ENCODE measurements around the gene LCN10.
"Not testable (repeated sequence)": the region's sequence is repeated elsewhere in the genome, so short reads cannot be mapped to it uniquely, and the experiment has no call there.

Gene LCN10

DNA sequence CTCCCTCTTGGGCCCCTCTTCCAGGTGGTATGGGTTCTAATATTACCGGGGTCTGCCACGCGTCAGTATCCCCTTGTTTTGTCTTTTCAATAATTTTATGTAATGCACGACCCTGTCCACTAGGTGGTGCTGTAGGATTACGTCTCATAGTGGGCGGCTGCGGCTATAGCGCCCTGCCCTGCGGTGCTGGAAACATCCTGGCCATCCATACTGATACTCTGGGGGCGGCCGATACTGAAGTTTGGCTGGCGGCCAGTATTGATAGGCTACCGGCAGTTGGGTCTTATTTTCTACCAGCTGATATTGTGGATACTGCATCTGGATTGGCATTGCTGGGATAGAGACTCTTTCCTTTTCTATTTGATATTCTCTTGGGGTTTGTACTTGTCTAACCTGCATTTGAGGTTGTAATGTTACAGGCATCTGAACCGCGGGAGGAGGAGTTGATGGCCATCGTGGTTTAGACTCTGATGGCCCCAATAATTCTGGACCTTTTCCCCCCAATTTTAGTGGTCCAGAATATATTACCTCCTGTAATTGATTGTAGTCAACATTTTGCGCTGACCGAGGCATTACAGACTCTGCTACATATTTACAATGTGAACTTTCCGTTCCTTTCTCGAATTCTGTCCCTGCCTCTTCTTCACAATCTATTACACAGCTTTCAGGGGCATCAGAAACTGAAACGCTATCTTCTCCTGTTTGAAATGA lies 45.1 kb upstream of the LCN10 start:
- Histone ChIP-seq H3K36me3 (no peaks in the 10 kb centered on the region), H3K4me1 (peaks cover 25% of the 10 kb centered on the region), H3K4me3 (ENCODE audit: low read depth, low read length) (peak overlapping the region; percentile 49), H3K27me3 (no peaks in the 10 kb centered on the region), H3K9me3 (no peaks in the 10 kb centered on the region)
- peak; percentile 77 for DNase-seq
- TF ChIP-seq, protein P1, sequence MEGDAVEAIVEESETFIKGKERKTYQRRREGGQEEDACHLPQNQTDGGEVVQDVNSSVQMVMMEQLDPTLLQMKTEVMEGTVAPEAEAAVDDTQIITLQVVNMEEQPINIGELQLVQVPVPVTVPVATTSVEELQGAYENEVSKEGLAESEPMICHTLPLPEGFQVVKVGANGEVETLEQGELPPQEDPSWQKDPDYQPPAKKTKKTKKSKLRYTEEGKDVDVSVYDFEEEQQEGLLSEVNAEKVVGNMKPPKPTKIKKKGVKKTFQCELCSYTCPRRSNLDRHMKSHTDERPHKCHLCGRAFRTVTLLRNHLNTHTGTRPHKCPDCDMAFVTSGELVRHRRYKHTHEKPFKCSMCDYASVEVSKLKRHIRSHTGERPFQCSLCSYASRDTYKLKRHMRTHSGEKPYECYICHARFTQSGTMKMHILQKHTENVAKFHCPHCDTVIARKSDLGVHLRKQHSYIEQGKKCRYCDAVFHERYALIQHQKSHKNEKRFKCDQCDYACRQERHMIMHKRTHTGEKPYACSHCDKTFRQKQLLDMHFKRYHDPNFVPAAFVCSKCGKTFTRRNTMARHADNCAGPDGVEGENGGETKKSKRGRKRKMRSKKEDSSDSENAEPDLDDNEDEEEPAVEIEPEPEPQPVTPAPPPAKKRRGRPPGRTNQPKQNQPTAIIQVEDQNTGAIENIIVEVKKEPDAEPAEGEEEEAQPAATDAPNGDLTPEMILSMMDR (IDR thresholded peaks at IDR 0.05; ENCODE audit: low read depth, low read length) = peak; percentile 77

- not testable (repeated sequence) for H3K4me3 ChIP-seq (ENCODE audit: low read depth, low read length); H3K9me3 ChIP-seq; H3K27me3 ChIP-seq; DNase-seq; H3K36me3 ChIP-seq
- peaks cover 25% of the 10 kb centered on the region for H3K4me1 ChIP-seq
Observed at GRCh38 chr9:136786983-136787382, 44.2 kb upstream of the LCN10 start.

- H3K27me3 ChIP-seq = no peaks in the 10 kb centered on the region
- no peaks in the 10 kb centered on the region for H3K36me3 ChIP-seq
- TF ChIP-seq, protein P1 (IDR thresholded peaks at IDR 0.05; ENCODE audit: low read depth, low read length) = no peak
- no peak overlapping the region for H3K4me3 ChIP-seq (ENCODE audit: low read depth, low read length)
- DNase-seq = no peak
- H3K4me1 ChIP-seq = peaks cover 25% of the 10 kb centered on the region
- no peaks in the 10 kb centered on the region for H3K9me3 ChIP-seq
Observed at GRCh38 chr9:136786451-136786850, 43.7 kb upstream of the LCN10 start.

DNA sequence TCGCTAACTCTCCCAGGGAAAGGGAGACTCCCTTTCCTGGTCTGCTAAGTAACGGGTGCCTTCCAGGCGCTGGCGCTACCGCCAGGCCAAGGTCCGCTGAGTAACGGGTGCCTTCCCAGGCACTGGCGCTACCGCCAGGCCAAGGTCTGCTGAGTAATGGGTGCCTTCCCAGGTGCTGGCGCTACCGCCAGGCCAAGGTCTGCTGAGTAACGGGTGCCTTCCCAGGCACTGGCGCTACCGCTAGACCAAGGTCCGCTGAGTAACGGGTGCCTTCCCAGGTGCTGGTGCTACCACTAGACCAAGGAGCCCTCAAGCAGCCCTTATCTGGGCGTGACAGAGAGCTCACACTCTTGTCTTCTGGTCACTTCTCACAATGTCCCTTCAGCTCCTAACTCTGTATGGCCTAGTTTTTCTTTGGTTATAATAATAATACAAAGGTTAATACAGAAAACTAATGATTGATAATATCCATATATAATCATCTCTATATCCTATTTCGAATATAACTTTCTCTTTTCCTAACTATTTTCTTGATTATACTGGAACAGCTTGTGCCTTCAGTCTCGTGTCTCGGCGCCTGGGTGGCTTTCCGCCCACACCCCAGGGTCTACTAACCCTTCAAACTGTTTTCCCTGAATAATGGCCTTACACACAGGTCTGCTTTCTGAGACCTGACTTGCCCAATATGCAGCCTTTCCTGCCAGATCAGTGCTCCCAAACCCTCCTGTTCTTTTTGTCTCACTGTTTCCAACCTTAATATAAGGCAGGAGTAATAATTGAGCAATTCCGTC lies 43.0 kb upstream of the LCN10 start:
- H3K36me3 ChIP-seq; H3K9me3 ChIP-seq; H3K4me3 ChIP-seq (ENCODE audit: low read depth, low read length); DNase-seq; H3K27me3 ChIP-seq: not testable (repeated sequence)
- H3K4me1 ChIP-seq = peaks cover 25% of the 10 kb centered on the region

- TF ChIP-seq, protein P1 (IDR thresholded peaks at IDR 0.05; ENCODE audit: low read depth, low read length) = no peak
- DNase-seq = no peak
- no peak overlapping the region for H3K4me3 ChIP-seq (ENCODE audit: low read depth, low read length)
- H3K4me1 ChIP-seq = peaks cover 22% of the 10 kb centered on the region
- H3K27me3 ChIP-seq = no peaks in the 10 kb centered on the region
- no peaks in the 10 kb centered on the region for H3K9me3 ChIP-seq
- no peaks in the 10 kb centered on the region for H3K36me3 ChIP-seq
Observed at GRCh38 chr9:136784997-136785361, 42.2 kb upstream of the LCN10 start.

DNA sequence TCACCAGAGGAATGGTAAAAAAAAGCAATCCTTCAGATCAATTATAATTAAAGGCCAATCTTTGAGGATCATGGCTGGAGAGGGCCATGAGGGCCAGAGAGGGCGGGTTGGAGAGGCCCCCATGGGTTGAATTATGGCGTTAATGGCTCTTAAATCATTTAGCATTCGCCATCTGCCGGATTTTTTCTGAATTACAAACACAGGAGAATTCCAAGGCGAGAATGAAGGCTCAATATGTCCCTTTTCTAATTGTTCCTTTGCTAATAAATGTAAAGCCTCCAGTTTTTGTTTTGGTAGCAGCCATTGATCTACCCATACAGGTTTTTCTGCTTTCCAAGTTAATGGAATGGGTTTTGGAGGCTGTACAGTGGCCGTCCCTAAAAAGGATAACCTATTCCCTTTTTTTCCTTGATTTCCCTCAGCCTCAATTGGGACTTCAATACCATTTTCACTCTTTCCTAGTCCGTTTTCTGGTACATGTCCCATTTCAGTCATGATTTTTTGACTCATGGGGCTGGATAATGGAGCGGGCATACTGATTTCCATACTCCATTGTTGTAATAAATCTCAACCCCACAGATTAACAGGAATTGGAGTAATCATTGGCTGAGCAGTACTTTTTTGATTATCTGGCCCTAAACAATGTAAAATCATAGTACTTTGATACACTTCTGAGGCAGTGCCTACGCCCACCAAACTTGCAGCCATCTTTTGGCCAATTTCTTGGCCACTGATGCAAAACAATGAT lies 41.7 kb upstream of the LCN10 start:
- TF ChIP-seq, protein P1 (IDR thresholded peaks at IDR 0.05; ENCODE audit: low read depth, low read length) = peak; percentile 54
- H3K27me3 ChIP-seq = no peaks in the 10 kb centered on the region
- peaks cover 22% of the 10 kb centered on the region for H3K4me1 ChIP-seq
- H3K36me3 ChIP-seq = no peaks in the 10 kb centered on the region
- no peak overlapping the region for H3K4me3 ChIP-seq (ENCODE audit: low read depth, low read length)
- DNase-seq = peak; percentile 50
- no peaks in the 10 kb centered on the region for H3K9me3 ChIP-seq

Data from BE2C (cell line).